Spleen (tissue), 7 donors: ENCODE results near the gene AKT2.

Source experiments
- POLR2A ChIP-seq, 3 donors: fragments of 450-650 bp; IDR thresholded peaks; one replicate each; pipeline ENCODE4 v1.5.1; 2017; ENCODE audit warnings: antibody characterized with exemption in 3 of 3, mild to moderate bottlenecking in 1 of 3
- POLR2AphosphoS5 ChIP-seq, 3 donors: sonication (generic); formaldehyde crosslinking; IDR thresholded peaks; one replicate each; pipeline ENCODE4 v1.5.1; 2017; ENCODE audit warnings: antibody characterized with exemption in 3 of 3
- TF ChIP-seq, protein P1 (sequence below), 11 experiments: fragments of 200-600 bp in 7 of 11; fragments of 450-650 bp in 4 of 11; sonication (generic) in 4 of 11; IDR thresholded peaks in 8 of 11; conservative IDR thresholded peaks in 3 of 11; 1 replicate in 7 of 11; 2 replicates in 4 of 11; pipeline versions ENCODE4 v1.4.0 to v1.8.0; 2016 to 2021; ENCODE audit warnings: antibody characterized with exemption in 11 of 11, inconsistent platforms in 4 of 11, mild to moderate bottlenecking in 1 of 11
- donor health status: DM: no; HTN: no; CAD: no; lungs with moderate emphysema.
- donor health status: DM: no; HTN: no; CAD: no.
- donor health status: DM: no; HTN: no; CAD: no.

DNA sequence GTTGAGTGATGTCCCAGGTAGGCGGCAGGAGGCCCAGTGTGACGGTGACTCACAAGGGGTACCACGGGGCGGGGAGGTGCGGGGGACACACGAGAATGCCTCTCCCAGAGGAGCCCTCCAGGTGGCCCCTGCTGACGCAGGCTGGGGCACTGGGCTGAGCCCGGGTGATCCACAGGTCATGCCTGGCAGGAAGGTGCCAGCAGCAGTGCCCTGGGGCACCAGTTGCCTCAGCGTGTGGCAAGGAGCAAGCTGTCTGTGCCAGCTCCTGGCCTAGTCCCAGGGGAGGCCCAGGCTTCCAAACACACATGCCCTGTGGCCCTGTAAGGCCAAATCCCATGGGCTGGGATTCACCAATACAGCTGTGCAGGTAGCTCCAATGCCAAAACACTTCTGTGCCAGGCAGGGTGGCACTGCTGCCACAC is 28.0 kb downstream of the AKT2 start:
- TF ChIP-seq POLR2AphosphoS5 (IDR thresholded peaks at IDR 0.05) = no peak
- TF ChIP-seq, protein P1, sequence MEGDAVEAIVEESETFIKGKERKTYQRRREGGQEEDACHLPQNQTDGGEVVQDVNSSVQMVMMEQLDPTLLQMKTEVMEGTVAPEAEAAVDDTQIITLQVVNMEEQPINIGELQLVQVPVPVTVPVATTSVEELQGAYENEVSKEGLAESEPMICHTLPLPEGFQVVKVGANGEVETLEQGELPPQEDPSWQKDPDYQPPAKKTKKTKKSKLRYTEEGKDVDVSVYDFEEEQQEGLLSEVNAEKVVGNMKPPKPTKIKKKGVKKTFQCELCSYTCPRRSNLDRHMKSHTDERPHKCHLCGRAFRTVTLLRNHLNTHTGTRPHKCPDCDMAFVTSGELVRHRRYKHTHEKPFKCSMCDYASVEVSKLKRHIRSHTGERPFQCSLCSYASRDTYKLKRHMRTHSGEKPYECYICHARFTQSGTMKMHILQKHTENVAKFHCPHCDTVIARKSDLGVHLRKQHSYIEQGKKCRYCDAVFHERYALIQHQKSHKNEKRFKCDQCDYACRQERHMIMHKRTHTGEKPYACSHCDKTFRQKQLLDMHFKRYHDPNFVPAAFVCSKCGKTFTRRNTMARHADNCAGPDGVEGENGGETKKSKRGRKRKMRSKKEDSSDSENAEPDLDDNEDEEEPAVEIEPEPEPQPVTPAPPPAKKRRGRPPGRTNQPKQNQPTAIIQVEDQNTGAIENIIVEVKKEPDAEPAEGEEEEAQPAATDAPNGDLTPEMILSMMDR (IDR thresholded peaks at IDR 0.05 in 8 of 11, conservative IDR thresholded peaks at IDR 0.05 in 3 of 11) = no peak
- TF ChIP-seq POLR2A (IDR thresholded peaks at IDR 0.05) = no peak
